Activated T-cell treated with anti-CD3 and anti-CD28 coated beads, Interleukin-2, amount 50 U/mL, for 72 hours (primary cell): ENCODE results near the gene MAN1B1. TPM values are rescaled to one million over a fixed set of nuclear protein-coding genes. Genes with fewer than 3 reads are reported as not detected.
A peak's percentile ranks its signal among the peaks of the same experiment; 100 is the strongest.

Experiments
- ATAC-seq, 2 donors: fragments of 150-1000 bp; cut with Tn5 transposase; replicated peaks in 1 of 2; 2 replicates each; pipeline ENCODE4 v1.10.0; 2021; ENCODE audit warnings: moderate library complexity in 2 of 2, mild to moderate bottlenecking in 1 of 2
- DNase-seq, 2 donors: peaks; one replicate each; pipeline ENCODE4 v3.0.0; 2021 to 2022; ENCODE audit warnings: mixed read lengths in 1 of 2
- H3K27ac Mint-ChIP-seq: one replicate; pipeline ENCODE4 v1.8.0; 2022; ENCODE audit warnings: mild to moderate bottlenecking, moderate library complexity, mixed read lengths
- H3K27me3 Mint-ChIP-seq: one replicate; pipeline ENCODE4 v1.8.0; 2022; ENCODE audit warnings: low read depth, mixed read lengths
- H3K36me3 Mint-ChIP-seq, 2 donors: one replicate each; pipeline ENCODE4 v1.8.0; 2022; ENCODE audit warnings: mixed read lengths in 2 of 2, mild to moderate bottlenecking in 1 of 2; ENCODE audit not compliant: insufficient read depth in 2 of 2
- H3K4me1 Mint-ChIP-seq: one replicate; pipeline ENCODE4 v1.8.0; 2022; ENCODE audit warnings: low read depth, mixed read lengths
- H3K4me3 Mint-ChIP-seq, 2 donors: one replicate each; pipeline ENCODE4 v1.8.0; 2022; ENCODE audit warnings: mild to moderate bottlenecking in 2 of 2, mixed read lengths in 2 of 2, moderate library complexity in 2 of 2
- H3K9me3 Mint-ChIP-seq, 2 donors: one replicate each; pipeline ENCODE4 v1.8.0; 2022; ENCODE audit warnings: mixed read lengths in 2 of 2
- total RNA-seq, 2 donors: library from RNA; stranded (reverse); gene quantifications; one replicate each; pipeline ENCODE4 v1.2.3, GENCODE V29; 2022

Gene MAN1B1
- total RNA-seq, 2 donors from 2014 or later: 40.3 to 45.8 TPM

- ATAC-seq (peak; percentile 77 to 79), DNase-seq (peak; percentile 88 to 92)
- Mint-ChIP-seq H3K36me3 (no peaks in the 10 kb centered on the region), H3K9me3 (no peaks in the 10 kb centered on the region), H3K4me3 (peak overlapping the region; percentile 51 to 69), H3K27ac (no peak overlapping the region), H3K4me1 (peaks cover 7% of the 10 kb centered on the region), H3K27me3 (peaks cover 14% of the 10 kb centered on the region)
Measured at GRCh38 chr9:137150617-137151457, 64.1 kb downstream of the MAN1B1 start.

GRCh38 chr9:137152844-137153405 lies 66.1 kb downstream of the MAN1B1 start:
- no peaks in the 10 kb centered on the region for H3K9me3 Mint-ChIP-seq
- peaks cover 7% of the 10 kb centered on the region for H3K4me1 Mint-ChIP-seq
- no peak for DNase-seq
- H3K27ac Mint-ChIP-seq: no peak overlapping the region
- H3K4me3 Mint-ChIP-seq: no peak overlapping the region
- no peak for ATAC-seq
- H3K36me3 Mint-ChIP-seq: no peaks in the 10 kb centered on the region
- peaks cover 21% of the 10 kb centered on the region for H3K27me3 Mint-ChIP-seq

- H3K36me3 Mint-ChIP-seq: no peaks in the 10 kb centered on the region
- peaks cover 45% of the 10 kb centered on the region for H3K27me3 Mint-ChIP-seq
- H3K4me1 Mint-ChIP-seq: peaks cover 12% of the 10 kb centered on the region
- H3K9me3 Mint-ChIP-seq: no peaks in the 10 kb centered on the region
- no peak overlapping the region for H3K27ac Mint-ChIP-seq
- peak; percentile 68 to 74 for ATAC-seq
- DNase-seq: peak; percentile 69 to 72
- peak overlapping the region; percentile 69 to 73 for H3K4me3 Mint-ChIP-seq
Measured at GRCh38 chr9:137156567-137157375, 70.0 kb downstream of the MAN1B1 start.

- no peak for ATAC-seq
- H3K4me3 Mint-ChIP-seq: peak overlapping the region in 1 of 2 donors; percentile 73
- peaks cover 12% of the 10 kb centered on the region for H3K4me1 Mint-ChIP-seq
- peaks cover 45% of the 10 kb centered on the region for H3K27me3 Mint-ChIP-seq
- H3K36me3 Mint-ChIP-seq: no peaks in the 10 kb centered on the region
- no peaks in the 10 kb centered on the region for H3K9me3 Mint-ChIP-seq
- DNase-seq: no peak
- H3K27ac Mint-ChIP-seq: no peak overlapping the region
Measured at GRCh38 chr9:137157618-137158415, 71.0 kb downstream of the MAN1B1 start.

GRCh38 chr9:137158625-137159024 lies 71.8 kb downstream of the MAN1B1 start:
- Mint-ChIP-seq H3K9me3 (no peaks in the 10 kb centered on the region), H3K4me1 (peaks cover 12% of the 10 kb centered on the region), H3K4me3 (no peak overlapping the region), H3K36me3 (no peaks in the 10 kb centered on the region), H3K27ac (no peak overlapping the region), H3K27me3 (peaks cover 45% of the 10 kb centered on the region)
- ATAC-seq (no peak), DNase-seq (no peak)

Other genes starting within 250 kb of the MAN1B1 start
- gene AJM1, start 244.5 kb upstream of the MAN1B1 start, total RNA-seq: 1 to 10 TPM; 5.3 to 5.7 TPM
- gene PHPT1, start 237.6 kb upstream of the MAN1B1 start, total RNA-seq: 100 to 1,000 TPM in 1 of 2 donors, 10 to 100 TPM in 1; 95.7 to 111 TPM
- 10 to 100 TPM; 11.7 to 14.8 TPM for gene MAMDC4, start 234.6 kb upstream of the MAN1B1 start, total RNA-seq
- 100 to 1,000 TPM; 254 to 267 TPM for gene EDF1, start 220.7 kb upstream of the MAN1B1 start, total RNA-seq
- 10 to 100 TPM; 53.5 to 73.3 TPM for gene TRAF2, start 200.5 kb upstream of the MAN1B1 start, total RNA-seq
- gene FBXW5, start 142.2 kb upstream of the MAN1B1 start, total RNA-seq: 10 to 100 TPM; 67.7 to 74.9 TPM
- gene C8G, start 141.7 kb upstream of the MAN1B1 start, total RNA-seq: 1 to 10 TPM; 2.6 to 3.4 TPM
- 1 to 10 TPM; 1.0 to 1.4 TPM for gene LCN12, start 134.7 kb upstream of the MAN1B1 start, total RNA-seq
- not detected for gene PTGDS, start 109.5 kb upstream of the MAN1B1 start, total RNA-seq
- not detected for gene LCNL1, start 104.0 kb upstream of the MAN1B1 start, total RNA-seq
- gene PAXX, start 94.6 kb upstream of the MAN1B1 start, total RNA-seq: 10 to 100 TPM; 51.8 to 56.9 TPM
- gene CLIC3, start 90.4 kb upstream of the MAN1B1 start, total RNA-seq: under 1 TPM; 0.43 to 0.65 TPM
- 10 to 100 TPM; 23.9 to 27.5 TPM for gene ABCA2, start 58.7 kb upstream of the MAN1B1 start, total RNA-seq
- 1 to 10 TPM; 1.6 to 1.8 TPM for gene FUT7, start 54.9 kb upstream of the MAN1B1 start, total RNA-seq
- gene NPDC1, start 40.8 kb upstream of the MAN1B1 start, total RNA-seq: 10 to 100 TPM; 27.2 to 28.7 TPM
- under 1 TPM; 0.28 to 0.48 TPM for gene ENTPD2, start 32.9 kb upstream of the MAN1B1 start, total RNA-seq
- gene SAPCD2, start 16.4 kb upstream of the MAN1B1 start, total RNA-seq: 1 to 10 TPM; 6.6 to 8.4 TPM
- 10 to 100 TPM; 13.6 to 14.3 TPM for gene UAP1L1, start 9.5 kb upstream of the MAN1B1 start, total RNA-seq
- gene DPP7, start 27.7 kb downstream of the MAN1B1 start, total RNA-seq: 100 to 1,000 TPM; 155 to 158 TPM
- gene GRIN1, start 52.2 kb downstream of the MAN1B1 start, total RNA-seq: 1 to 10 TPM in 1 of 2 donors, under 1 TPM in 1; 0.38 to 1.2 TPM
- gene LRRC26, start 83.1 kb downstream of the MAN1B1 start, total RNA-seq: not detected
- gene TMEM210, start 85.1 kb downstream of the MAN1B1 start, total RNA-seq: under 1 TPM; 0.50 to 0.74 TPM
- gene ANAPC2, start 101.6 kb downstream of the MAN1B1 start, total RNA-seq: 10 to 100 TPM; 56.9 to 63.5 TPM
- 10 to 100 TPM; 64.1 to 84.5 TPM for gene SSNA1, start 101.7 kb downstream of the MAN1B1 start, total RNA-seq
- gene TPRN, start 113.8 kb downstream of the MAN1B1 start, total RNA-seq: 10 to 100 TPM; 13.3 to 19.9 TPM
- 10 to 100 TPM; 27.4 to 33.3 TPM for gene TMEM203, start 118.7 kb downstream of the MAN1B1 start, total RNA-seq
- 10 to 100 TPM; 43.3 to 50.9 TPM for gene NDOR1, start 118.7 kb downstream of the MAN1B1 start, total RNA-seq
- 10 to 100 TPM in 1 of 2 donors, 1 to 10 TPM in 1; 6.6 to 10.3 TPM for gene RNF208, start 135.3 kb downstream of the MAN1B1 start, total RNA-seq
- 1 to 10 TPM; 1.0 to 2.0 TPM for gene CYSRT1, start 138.2 kb downstream of the MAN1B1 start, total RNA-seq
- under 1 TPM in 1 of 2 donors, not detected in 1; 0.14 TPM for gene RNF224, start 140.5 kb downstream of the MAN1B1 start, total RNA-seq
- gene SLC34A3, start 143.9 kb downstream of the MAN1B1 start, total RNA-seq: under 1 TPM; 0.12 to 0.14 TPM
- 100 to 1,000 TPM; 122 to 128 TPM for gene TUBB4B, start 154.3 kb downstream of the MAN1B1 start, total RNA-seq
- gene STPG3, start 164.3 kb downstream of the MAN1B1 start, total RNA-seq: under 1 TPM in 1 of 2 donors, not detected in 1; 0.63 TPM
- gene NELFB, start 168.3 kb downstream of the MAN1B1 start, total RNA-seq: 10 to 100 TPM; 53.1 to 56.6 TPM
- 1 to 10 TPM; 4.3 to 8.3 TPM for gene TOR4A, start 190.7 kb downstream of the MAN1B1 start, total RNA-seq
- gene NRARP, start 215.3 kb downstream of the MAN1B1 start, total RNA-seq: 1 to 10 TPM; 1.6 to 2.0 TPM